GM10266 (cell line): ENCODE data around the gene RHOA.

Experiments used
- DNase-seq: peaks from one replicate; pipeline ENCODE4 v3.0.0; 2012; ENCODE audit errors: extremely low spot score
- CTCF ChIP-seq: IDR thresholded peaks from 2 replicates; pipeline ENCODE4 v1.5.1; 2012; ENCODE audit warnings: mild to moderate bottlenecking, low read depth; ENCODE audit not compliant: control insufficient read depth, insufficient read depth; ENCODE audit errors: missing control alignments

Gene RHOA

GRCh38 chr3:49453621-49454020 is 41.8 kb upstream of the RHOA start:
- TF ChIP-seq CTCF = no peak
- no peak for DNase-seq

GRCh38 chr3:49445391-49445790 is 33.6 kb upstream of the RHOA start:
- no peak for TF ChIP-seq CTCF

GRCh38 chr3:49434731-49435130 is 23.0 kb upstream of the RHOA start:
- no peak for DNase-seq

More at GRCh38 chr3:49445391-49445790, 33.6 kb upstream of the RHOA start:
- no peak for DNase-seq

GRCh38 chr3:49428752-49429080 is 16.9 kb upstream of the RHOA start:
- peak; percentile 13 for TF ChIP-seq CTCF
- DNase-seq = no peak

More at GRCh38 chr3:49434731-49435130, 23.0 kb upstream of the RHOA start:
- TF ChIP-seq CTCF = no peak

GRCh38 chr3:49427586-49427985 is 15.8 kb upstream of the RHOA start:
- DNase-seq = no peak
- TF ChIP-seq CTCF = no peak

- no peak for TF ChIP-seq CTCF
These were observed 13.0 kb upstream of the RHOA start for GRCh38 chr3:49424816-49425215.

GRCh38 chr3:49422379-49423248 is 10.8 kb upstream of the RHOA start, which contains the start of gene AMT:
Gene AMT (minus strand): TSS chr3:49422473. CDS start chr3:49422450, 23 bp downstream.
- no peak for DNase-seq
- TF ChIP-seq CTCF = no peak

More at GRCh38 chr3:49424816-49425215, 13.0 kb upstream of the RHOA start:
- no peak for DNase-seq
